GM21381 (cell line): ENCODE results near the gene TTC23.
"Not testable (repeated sequence)": the region's sequence is repeated elsewhere in the genome, so short reads cannot be mapped to it uniquely, and the experiment has no call there.

ENCODE experiments used
- ATAC-seq: cut with Tn5 transposase; IDR thresholded peaks from one replicate; pipeline ENCODE4 v1.9.1; 2021; ENCODE audit warnings: mild to moderate bottlenecking, moderate library complexity; ENCODE audit not compliant: unreplicated experiment

Gene TTC23

GRCh38 chr15:99122831-99123712 lies 126.3 kb downstream of the TTC23 start:
- no peak for ATAC-seq

DNA sequence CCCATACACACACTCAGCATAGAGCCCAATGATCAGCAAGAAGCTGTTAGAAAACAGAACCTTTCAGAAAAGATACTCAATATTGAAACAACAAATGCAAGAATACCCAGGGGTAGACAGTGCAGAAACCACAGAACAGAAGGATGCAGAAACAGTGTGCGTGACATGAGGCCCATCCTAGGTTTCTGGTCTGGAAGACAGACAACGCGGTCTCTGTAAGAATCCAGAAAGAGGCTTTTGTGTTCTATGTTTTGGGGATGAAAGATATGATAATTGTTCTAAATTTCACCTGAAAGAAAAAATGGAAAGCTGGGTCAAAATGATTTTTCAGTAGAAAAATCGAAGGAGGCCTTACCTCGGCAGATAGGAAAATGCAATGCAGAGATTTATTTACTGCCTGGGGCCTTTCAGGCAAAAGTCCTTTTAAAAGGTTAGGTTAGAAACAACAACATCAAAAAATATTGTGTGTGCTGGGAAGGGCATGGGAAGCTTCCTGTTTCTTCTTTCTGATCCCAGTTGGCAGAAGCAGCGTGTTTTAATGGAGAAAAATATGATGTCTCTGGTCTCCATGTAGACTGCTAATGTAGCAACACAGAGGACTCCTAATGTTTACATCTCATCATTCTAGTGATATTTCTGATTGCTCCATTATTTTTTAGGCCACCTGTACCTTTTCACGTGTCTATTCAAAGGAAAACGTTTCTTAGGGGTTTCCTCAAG lies 127.5 kb downstream of the TTC23 start:
- no peak for ATAC-seq

GRCh38 chr15:99121207-99121606 lies 128.2 kb downstream of the TTC23 start:
- no peak for ATAC-seq

GRCh38 chr15:99120050-99120777 lies 129.2 kb downstream of the TTC23 start:
- ATAC-seq = no peak

DNA sequence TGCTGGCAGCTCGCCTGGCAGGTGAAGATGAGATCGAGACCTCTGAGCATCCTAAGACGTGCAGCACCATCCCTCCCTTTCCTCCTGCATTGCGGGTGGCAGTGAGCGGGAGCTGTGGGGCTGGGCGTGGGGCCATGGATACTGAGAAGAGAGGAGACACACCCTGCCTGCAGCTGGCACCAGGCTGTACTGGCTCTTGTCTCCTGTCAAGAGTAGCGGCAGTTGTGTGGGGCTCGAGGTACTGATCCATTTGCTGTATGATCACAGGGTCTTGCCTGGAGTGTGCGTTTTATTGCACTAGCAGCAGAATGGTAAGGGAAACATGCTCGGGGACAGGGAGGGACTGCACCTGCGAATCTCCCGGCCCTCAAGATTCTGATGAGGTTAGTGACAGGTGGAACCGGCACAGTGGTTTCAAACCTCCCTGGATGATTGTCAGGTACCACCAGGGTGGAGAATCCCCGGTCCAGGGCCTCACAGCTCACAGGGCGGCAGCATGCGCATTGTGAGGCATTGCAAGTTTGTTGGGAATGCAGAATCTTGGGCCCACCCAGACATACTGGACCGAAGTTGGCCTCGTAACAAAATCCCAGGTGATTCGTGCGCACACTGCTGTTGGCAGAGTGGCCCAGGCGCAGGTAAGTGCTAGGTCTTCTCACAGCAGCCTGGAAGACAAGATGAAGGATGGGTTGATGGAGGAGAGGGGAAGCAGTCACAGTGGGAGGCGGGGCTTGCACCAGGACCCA lies 130.4 kb downstream of the TTC23 start:
- no peak for ATAC-seq

GRCh38 chr15:99118258-99118632 lies 131.1 kb downstream of the TTC23 start:
- ATAC-seq = no peak

DNA sequence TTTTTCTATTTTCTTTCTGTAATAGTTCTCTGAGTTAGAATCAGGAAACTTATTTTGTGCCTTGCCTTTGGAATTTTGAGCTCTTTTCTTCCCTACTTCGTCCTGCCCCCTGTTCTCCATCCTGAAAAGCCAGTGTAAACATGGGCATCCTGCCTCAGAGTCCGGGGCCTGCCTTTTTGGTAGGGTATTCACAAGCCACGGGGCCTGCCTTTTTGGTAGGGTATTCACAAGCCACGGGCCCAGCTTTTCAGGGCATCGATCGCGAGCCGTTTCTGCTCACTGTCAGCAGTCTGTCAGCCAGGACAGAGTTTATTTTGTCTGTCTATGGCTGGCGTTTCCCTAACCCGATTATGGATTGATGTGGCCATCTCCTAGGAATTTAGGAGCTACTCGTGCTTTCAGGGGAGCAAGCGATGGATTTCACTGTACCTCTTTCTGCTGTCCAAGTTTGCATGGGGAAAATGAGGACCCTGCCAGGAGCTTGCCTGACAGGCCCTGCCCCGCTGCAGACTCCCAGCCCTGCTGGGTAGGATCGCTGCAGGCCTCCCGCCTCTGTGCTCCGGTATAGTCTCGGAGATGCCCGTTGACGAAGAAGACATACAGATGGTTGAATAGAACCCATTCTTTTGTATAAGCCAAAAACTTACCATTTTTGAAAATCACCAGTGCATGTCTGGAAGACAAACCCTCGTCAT lies 131.7 kb downstream of the TTC23 start:
- no peak for ATAC-seq

DNA sequence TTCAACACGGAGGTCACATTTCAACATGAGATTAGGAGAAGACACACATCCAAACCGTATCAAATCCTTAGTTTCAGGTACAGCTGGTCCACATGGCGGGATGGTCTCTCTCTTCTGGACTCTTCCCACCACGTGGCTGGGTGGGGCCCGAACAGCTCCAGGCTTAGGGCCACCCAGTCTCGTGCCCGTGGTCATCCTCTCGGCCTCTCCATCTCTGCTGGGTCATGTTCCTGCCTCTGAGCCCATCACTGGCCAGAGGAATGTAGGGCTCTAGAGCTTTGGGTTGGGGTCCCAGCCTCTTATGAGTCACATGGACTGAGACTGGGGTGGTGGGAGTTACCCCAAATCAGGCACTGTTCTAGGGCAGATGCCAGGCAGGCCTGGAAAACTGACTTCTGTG lies 132.3 kb downstream of the TTC23 start:
- no peak for ATAC-seq

DNA sequence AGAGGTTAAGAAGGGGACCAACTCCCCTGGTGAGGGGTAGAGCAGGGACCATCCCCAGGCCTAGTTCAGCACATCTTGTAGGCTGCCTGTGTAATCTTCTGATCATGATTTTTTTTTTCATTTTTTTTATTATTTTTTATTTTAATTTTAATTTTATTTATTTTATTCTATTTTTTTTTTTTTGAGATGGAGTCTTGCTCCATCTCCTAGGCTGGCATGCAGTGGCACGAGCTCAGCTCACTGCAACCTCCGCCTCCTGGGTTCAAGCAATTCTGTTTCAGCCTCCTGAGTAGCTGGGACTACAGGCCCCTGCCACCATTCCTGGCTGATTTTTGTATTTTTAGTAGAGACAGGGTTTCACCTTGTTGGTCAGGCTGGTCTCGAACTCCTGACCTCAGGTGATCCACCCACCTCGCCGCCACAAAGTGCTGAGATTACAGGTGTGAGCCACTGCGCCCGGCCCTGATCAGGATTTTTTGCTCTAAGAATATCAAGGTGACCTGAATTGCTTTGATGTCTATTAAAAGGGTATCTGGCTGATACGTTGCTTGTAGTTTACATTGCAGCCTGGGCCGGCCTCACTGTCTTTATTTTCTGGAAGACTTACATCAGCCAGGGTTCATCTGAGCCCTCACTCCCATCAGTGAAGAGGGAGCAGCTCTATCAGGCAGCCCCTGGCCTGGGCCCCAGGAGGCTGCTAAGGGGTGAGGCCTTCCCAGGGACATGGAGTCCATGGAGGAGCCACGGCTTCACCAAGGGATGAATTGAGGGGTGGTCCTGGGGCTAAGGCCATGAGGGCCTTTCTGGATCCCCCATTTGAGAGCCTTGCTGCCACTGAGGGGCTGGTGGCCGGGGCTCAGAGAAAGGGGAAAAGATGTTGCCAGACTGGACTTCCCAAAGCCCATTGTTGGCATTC lies 133.8 kb downstream of the TTC23 start:
- ATAC-seq = no peak

- ATAC-seq = no peak
Measured at GRCh38 chr15:99114511-99115299, 134.7 kb downstream of the TTC23 start.

- no peak for ATAC-seq
Measured at GRCh38 chr15:99113547-99114271, 135.7 kb downstream of the TTC23 start.

DNA sequence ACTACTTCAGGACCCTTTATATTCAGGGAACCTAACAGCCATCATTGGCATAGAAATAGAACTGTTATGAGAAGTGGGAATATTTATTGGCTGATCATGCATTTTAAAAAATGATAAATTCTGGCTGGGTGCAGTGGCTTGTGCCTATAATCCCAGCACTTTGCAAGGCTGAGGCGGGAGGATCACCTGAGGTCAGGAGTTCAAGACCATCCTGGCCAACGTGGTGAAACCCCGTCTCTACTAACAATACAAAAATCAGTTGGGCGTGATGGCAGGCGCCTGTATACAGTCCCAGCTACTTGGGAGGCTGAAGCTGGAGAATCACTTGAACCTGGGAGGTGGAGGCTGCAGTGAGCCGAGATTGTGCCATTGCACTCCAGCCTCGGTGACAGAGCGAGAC lies 137.7 kb downstream of the TTC23 start:
- not testable (repeated sequence) for ATAC-seq

DNA sequence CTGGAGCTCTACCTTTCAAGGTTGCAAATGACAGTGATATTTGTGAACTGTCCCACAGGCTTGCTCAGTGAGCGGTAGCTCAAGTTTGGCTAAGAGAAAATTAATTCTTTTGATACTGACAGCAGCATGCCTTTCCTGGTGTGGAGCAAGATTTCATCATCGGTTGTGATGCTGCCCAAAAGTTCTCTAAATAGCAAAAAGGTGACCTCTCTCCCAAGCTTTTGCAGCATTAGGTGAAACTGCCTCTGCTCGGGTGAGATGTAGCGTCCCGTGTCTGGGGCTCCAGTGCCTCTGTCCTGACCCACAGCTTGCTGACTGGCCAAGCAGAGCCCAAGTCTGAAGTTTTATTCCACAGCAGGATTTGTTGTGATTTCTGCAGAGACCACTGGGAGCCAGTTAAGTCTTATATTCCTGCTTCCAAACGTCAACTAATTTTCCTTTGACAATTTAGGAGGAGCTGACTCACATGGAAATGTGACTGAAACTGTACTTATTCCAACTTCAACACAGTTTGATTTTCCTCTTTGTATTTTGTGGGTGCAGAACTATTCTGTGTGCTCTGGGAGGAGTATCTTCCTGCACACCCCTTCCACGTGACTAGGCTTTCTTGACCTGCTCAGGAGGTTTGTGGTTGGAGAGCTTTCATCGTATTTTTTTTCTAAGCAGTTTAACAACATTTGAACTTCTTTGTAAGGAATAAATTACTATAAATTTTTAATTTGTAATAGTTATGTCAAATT lies 138.6 kb downstream of the TTC23 start:
- no peak for ATAC-seq

DNA sequence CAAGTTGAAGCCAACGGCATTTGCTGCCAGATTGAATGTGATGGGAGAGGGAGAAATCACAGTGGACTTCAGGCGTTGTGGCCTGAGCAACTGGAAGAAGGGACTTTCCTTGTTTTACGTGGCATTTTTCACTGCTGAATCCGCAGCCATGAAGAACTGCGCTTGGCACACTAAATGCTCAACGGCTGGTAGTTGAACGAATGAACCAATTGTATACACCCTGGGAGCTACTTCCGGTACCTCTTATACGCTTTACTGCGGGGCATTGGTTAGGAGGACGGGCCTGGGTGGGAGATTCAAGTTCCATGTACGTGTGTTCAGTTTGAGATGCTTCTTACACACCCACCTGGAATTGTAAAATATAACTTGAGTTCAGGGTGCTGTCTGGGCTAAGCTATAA lies 139.3 kb downstream of the TTC23 start:
- ATAC-seq = no peak

DNA sequence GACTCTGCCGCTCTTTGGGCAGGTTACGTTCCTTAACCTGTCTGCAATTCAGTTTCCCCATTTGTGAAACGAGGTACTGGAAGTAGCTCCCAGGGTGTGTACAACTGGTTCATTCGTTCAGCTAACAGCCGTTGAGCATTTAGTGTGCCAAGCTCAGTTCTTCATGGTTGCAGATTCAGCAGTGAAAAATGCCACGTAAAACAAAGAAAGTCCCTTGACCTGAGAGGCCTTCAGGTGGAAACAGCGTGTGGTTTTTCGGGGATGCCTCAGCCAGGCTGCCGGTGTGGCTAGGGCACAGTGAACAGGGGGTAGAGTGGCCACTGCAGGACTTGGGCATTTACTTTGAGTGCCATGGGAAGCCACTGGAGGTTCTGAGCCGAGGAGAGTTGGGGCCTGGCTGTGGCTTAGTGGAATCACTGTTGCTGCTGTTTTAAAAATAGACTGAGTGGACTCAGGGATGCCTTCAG lies 139.8 kb downstream of the TTC23 start:
- ATAC-seq = no peak

GRCh38 chr15:99108993-99109392 lies 140.4 kb downstream of the TTC23 start:
- no peak for ATAC-seq
